HepG2 (cell line): Measurements from ENCODE around the gene BACH2. TPM values are rescaled to one million over a fixed set of nuclear protein-coding genes. Genes with fewer than 3 reads are reported as not detected.

Experiments used
- ATAC-seq: fragments of 200-7000 bp; cut with Tn5 transposase; 3 replicates; pipeline ENCODE4 v1.9.1; 2020; ENCODE audit warnings: mild to moderate bottlenecking, moderate library complexity
- BruUV-seq: library from RNA; stranded (reverse); fragments of 400-500 nt; replicated peaks from 2 replicates; lab custom pipeline; 2021; lab: Mats Ljungman, UMichigan
- CTCF ChIA-PET: fragments of 300-600 bp; formaldehyde crosslinking; extraction: SDS; loops from one replicate; lab custom pipeline; 2021; ENCODE audit warnings: low total read pairs, inconsistent platforms, low intra/inter-chr PET ratio; lab: Yijun Ruan, JAX
- POLR2A ChIA-PET: fragments of 350-600 bp; sonication (Branson Sonifier 250); formaldehyde crosslinking; loops from one replicate; lab custom pipeline; 2020; ENCODE audit warnings: antibody characterized with exemption, inconsistent platforms; lab: Yijun Ruan, JAX
- DNase-seq: peaks from one replicate; pipeline ENCODE4 v3.0.0-alpha.2; 2015; ENCODE audit warnings: low spot score
- FAIRE-seq: peaks from 3 replicates; lab custom pipeline; 2011; peaks lifted over from hg19 to GRCh38; lab: Jason Lieb, UNC
- H2AFZ ChIP-seq: one replicate; pipeline ENCODE4 v1.6.1; 2011; ENCODE audit warnings: low read length, inconsistent platforms
- H3K27ac ChIP-seq: fragments of 300-600 bp; 3 replicates; pipeline ENCODE4 v1.8.0; 2011; ENCODE audit warnings: mixed run types, mild to moderate bottlenecking, mixed read lengths, low read length, inconsistent platforms; ENCODE audit not compliant: insufficient read depth; ENCODE audit errors: extremely low read length
- H3K27me3 ChIP-seq, 2 experiments: fragments of 200-600 bp in 1 of 2; 2 replicates in 1 of 2; 3 replicates in 1 of 2; pipeline versions ENCODE4 v1.6.0 to v1.8.0; 2011; ENCODE audit warnings: low read length in 2 of 2, mild to moderate bottlenecking in 2 of 2, moderate library complexity in 2 of 2, inconsistent platforms in 1 of 2; ENCODE audit not compliant: insufficient read depth in 2 of 2, control insufficient read depth in 1 of 2
- H3K36me3 ChIP-seq, 2 experiments: fragments of 200-600 bp in 1 of 2; replicated peaks in 1 of 2; 2 replicates in 1 of 2; 3 replicates in 1 of 2; pipeline versions ENCODE4 v1.5.1 to v1.8.0; 2011; ENCODE audit warnings: low read length in 2 of 2, inconsistent platforms in 1 of 2; ENCODE audit not compliant: insufficient read depth in 2 of 2, control insufficient read depth in 1 of 2
- H3K4me1 ChIP-seq: 2 replicates; pipeline ENCODE4 v1.5.1; 2012; ENCODE audit warnings: low read length, inconsistent platforms; ENCODE audit not compliant: insufficient read depth
- H3K4me2 ChIP-seq: 2 replicates; pipeline ENCODE4 v1.6.0; 2011; ENCODE audit warnings: low read depth, low read length, inconsistent platforms
- H3K4me3 ChIP-seq, 3 experiments: fragments of 200-600 bp in 1 of 3; sonication (generic), shearing (Covaris generic) in 1 of 3; replicated peaks in 1 of 3; 2 replicates each; pipeline ENCODE4 v1.5.1; 2011 to 2016; ENCODE audit warnings: low read length in 3 of 3, inconsistent platforms in 2 of 3, low read depth in 2 of 3, mild to moderate bottlenecking in 2 of 3, control low read depth in 1 of 3, mixed read lengths in 1 of 3; ENCODE audit not compliant: insufficient read depth in 1 of 3
- H3K79me2 ChIP-seq: one replicate; pipeline ENCODE4 v1.6.1; 2011; ENCODE audit warnings: low read length, inconsistent platforms; ENCODE audit not compliant: insufficient read depth
- H3K9ac ChIP-seq: 2 replicates; pipeline ENCODE4 v1.6.0; 2011; ENCODE audit warnings: mild to moderate bottlenecking, low read depth, low read length, inconsistent platforms; ENCODE audit not compliant: insufficient read depth
- H3K9me3 ChIP-seq: 2 replicates; pipeline ENCODE4 v1.5.1; 2012; ENCODE audit warnings: mild to moderate bottlenecking, low read length
- H4K20me1 ChIP-seq: 2 replicates; pipeline ENCODE4 v1.6.0; 2011; ENCODE audit warnings: inconsistent platforms, mild to moderate bottlenecking, low read length, moderate library complexity; ENCODE audit not compliant: insufficient read depth
- CENPT ChIP-seq: sonication (generic); formaldehyde crosslinking; IDR thresholded peaks from 2 replicates; pipeline ENCODE4 v1.8.0; 2022; ENCODE audit warnings: low read depth, mild to moderate bottlenecking, moderate library complexity, missing genetic modification reagents
- MYNN ChIP-seq: sonication (generic); formaldehyde crosslinking; IDR thresholded peaks from 2 replicates; pipeline ENCODE4 v1.4.0; 2020; ENCODE audit warnings: mild to moderate bottlenecking, low read depth, missing genetic modification reagents
- PHF21A ChIP-seq: sonication (generic); formaldehyde crosslinking; IDR thresholded peaks from 2 replicates; pipeline ENCODE4 v1.5.0; 2020; ENCODE audit warnings: mild to moderate bottlenecking, missing genetic modification reagents
- PRMT3 ChIP-seq: sonication (generic); formaldehyde crosslinking; IDR thresholded peaks from 2 replicates; pipeline ENCODE4 v1.8.1; 2022; ENCODE audit warnings: low read depth, mild to moderate bottlenecking, moderate library complexity, missing genetic modification reagents, borderline replicate concordance
- RORA ChIP-seq: sonication (generic); formaldehyde crosslinking; IDR thresholded peaks from 2 replicates; pipeline ENCODE4 v1.5.0; 2020; ENCODE audit warnings: mild to moderate bottlenecking, missing genetic modification reagents, moderate library complexity
- SIN3B ChIP-seq: fragments of 150-350 bp; IDR thresholded peaks from 2 replicates; pipeline ENCODE4 v1.6.1; 2014; ENCODE audit warnings: low read length
- SMAD1 ChIP-seq: sonication (generic); formaldehyde crosslinking; IDR thresholded peaks from 2 replicates; pipeline ENCODE4 v1.4.0; 2020; ENCODE audit warnings: missing genetic modification reagents, low read depth, mild to moderate bottlenecking, borderline replicate concordance
- SMAD3 ChIP-seq: sonication (generic); formaldehyde crosslinking; IDR thresholded peaks from 2 replicates; pipeline ENCODE4 v1.4.0; 2020; ENCODE audit warnings: missing genetic modification reagents
- ZNF136 ChIP-seq: sonication (generic); formaldehyde crosslinking; IDR thresholded peaks from 2 replicates; pipeline ENCODE4 v1.8.1; 2022; ENCODE audit warnings: low read depth, mild to moderate bottlenecking, moderate library complexity, missing genetic modification reagents
- ZNF24 ChIP-seq: fragments of 450-650 bp; IDR thresholded peaks from 2 replicates; pipeline ENCODE4 v1.6.1; 2017; ENCODE audit warnings: antibody characterized with exemption, mild to moderate bottlenecking
- ZNF543 ChIP-seq: sonication (generic); formaldehyde crosslinking; IDR thresholded peaks from 2 replicates; pipeline ENCODE4 v1.4.0; 2020; ENCODE audit warnings: mild to moderate bottlenecking, missing genetic modification reagents
- ZNF598 ChIP-seq: sonication (generic); formaldehyde crosslinking; IDR thresholded peaks from 2 replicates; pipeline ENCODE4 v1.5.1; 2020; ENCODE audit warnings: mild to moderate bottlenecking, missing genetic modification reagents, borderline replicate concordance
- ZNF782 ChIP-seq: sonication (generic); formaldehyde crosslinking; IDR thresholded peaks from 2 replicates; pipeline ENCODE4 v1.4.0; 2020; ENCODE audit warnings: missing genetic modification reagents, mild to moderate bottlenecking, borderline replicate concordance
- ZNF891 ChIP-seq: sonication (generic); formaldehyde crosslinking; IDR thresholded peaks from 2 replicates; pipeline ENCODE4 v1.5.0; 2020; ENCODE audit warnings: mild to moderate bottlenecking, missing genetic modification reagents
- WGBS: methylation state at CpG from one replicate; pipeline ENCODE4 v1.1.6; 2017; ENCODE audit warnings: low lambda C conversion rate; 5-methylcytosine and 5-hydroxymethylcytosine counted together
- in situ Hi-C: cut with HindIII; loops from 2 replicates; pipeline ENCODE4 v1.10.0; 2017; ENCODE audit warnings: low pct_unique_long_range_greater_than_20kb; ENCODE audit not compliant: extremely low pct_ligation_motif_present
- intact Hi-C: fragments of 100-400 bp; cut with micrococcal nuclease; formaldehyde crosslinking; loops from one replicate; pipeline ENCODE4 v1.10.0; 2022; ENCODE audit not compliant: unreplicated experiment
- polyA plus RNA-seq, 8 experiments: library from polyadenylated mRNA; depleted of rRNA in 3 of 8; stranded (reverse) in 7 of 8; unstranded in 1 of 8; fragments of >200 nt; fragmentation: Illumina TruSeq in 4 of 8; extraction: Trizol in 4 of 8; gene quantifications; 2 replicates each; pipeline versions ENCODE4 v1.2.1 to v1.2.3, GENCODE V29; 2011 to 2016; ENCODE audit warnings: low read depth in 4 of 8, missing spikeins in 1 of 8, mixed read lengths in 1 of 8; ENCODE audit not compliant: insufficient read depth in 1 of 8
- total RNA-seq, 5 experiments: library from RNA; depleted of rRNA; stranded (reverse); fragments of >200 nt; fragmentation: Illumina TruSeq; extraction: Trizol; gene quantifications; 2 replicates each; pipeline ENCODE4 v1.2.3, GENCODE V29; 2016; ENCODE audit warnings: low read depth in 1 of 5
- TF ChIP-seq, protein P1 (sequence below): sonication (generic); formaldehyde crosslinking; IDR thresholded peaks from 2 replicates; pipeline ENCODE4 v1.5.1; 2020; ENCODE audit warnings: mild to moderate bottlenecking, missing genetic modification reagents, moderate library complexity
- TF ChIP-seq, protein P2 (sequence below): sonication (generic); formaldehyde crosslinking; IDR thresholded peaks from 2 replicates; pipeline ENCODE4 v1.4.0; 2020; ENCODE audit warnings: missing genetic modification reagents
- TF ChIP-seq, protein P3 (sequence below): sonication (generic); formaldehyde crosslinking; IDR thresholded peaks from 2 replicates; pipeline ENCODE4 v1.5.1; 2020; ENCODE audit warnings: mild to moderate bottlenecking, missing genetic modification reagents, borderline replicate concordance

BACH2 gene
- total and polyA plus RNA-seq, 2 of the 13 experiments (the other 11 are each of a cell fraction or from before 2014, with no cell fraction given), result 0.01 TPM; not detected in 1

DNA sequence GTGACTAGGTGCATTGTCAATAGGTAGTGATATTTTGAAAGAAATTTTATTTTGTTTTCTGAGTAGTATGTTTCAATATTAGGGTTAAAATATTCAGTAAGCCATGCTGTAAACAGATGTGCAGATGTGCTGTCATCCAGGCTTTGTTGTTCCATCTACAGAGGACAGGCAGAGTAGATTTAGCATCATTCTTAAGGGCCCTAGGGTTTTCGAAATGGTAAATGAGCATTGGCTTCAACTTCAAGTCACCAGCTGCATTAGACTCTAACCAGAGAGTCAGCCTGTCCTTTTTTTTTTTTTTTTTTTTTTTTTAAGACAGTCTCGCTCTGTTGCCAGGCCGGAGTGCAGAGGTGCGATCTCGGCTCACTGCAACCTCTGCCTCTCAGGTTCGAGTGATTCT is 27.1 kb upstream of the BACH2 start:
- 35% methylated on average over 6 of the region's 6 CpGs for WGBS
- H3K4me1 ChIP-seq, result no peaks in the 10 kb centered on the region
- FAIRE-seq, result no peak
- H3K27ac ChIP-seq, result no peak overlapping the region
- no peaks in the 10 kb centered on the region for H3K79me2 ChIP-seq
- H3K36me3 ChIP-seq, result no peaks in the 10 kb centered on the region
- intact Hi-C loops, result no loop called here
- H4K20me1 ChIP-seq, result no peaks in the 10 kb centered on the region
- H3K9ac ChIP-seq, result no peak overlapping the region
- no peak overlapping the region for H3K4me3 ChIP-seq
- in situ Hi-C loops, result no loop called here
- no peak overlapping the region for H2AFZ ChIP-seq
- no peak overlapping the region for H3K4me2 ChIP-seq
- no peak for DNase-seq
- H3K9me3 ChIP-seq, result no peaks in the 10 kb centered on the region
- TF ChIP-seq SIN3B (no peak), SMAD1 (CRISPR knock-in tag) (no peak), RORA (no peak), ZNF136 (no peak), ZNF891 (CRISPR knock-in tag) (no peak), MYNN (CRISPR knock-in tag) (no peak), PHF21A (CRISPR knock-in tag) (no peak), ZNF782 (CRISPR knock-in tag) (no peak), ZNF598 (CRISPR knock-in tag) (no peak), CENPT (no peak), PRMT3 (CRISPR knock-in tag) (no peak), ZNF543 (CRISPR knock-in tag) (no peak), SMAD3 (CRISPR knock-in tag) (no peak), ZNF24 (no peak)
- TF ChIP-seq, protein P1, sequence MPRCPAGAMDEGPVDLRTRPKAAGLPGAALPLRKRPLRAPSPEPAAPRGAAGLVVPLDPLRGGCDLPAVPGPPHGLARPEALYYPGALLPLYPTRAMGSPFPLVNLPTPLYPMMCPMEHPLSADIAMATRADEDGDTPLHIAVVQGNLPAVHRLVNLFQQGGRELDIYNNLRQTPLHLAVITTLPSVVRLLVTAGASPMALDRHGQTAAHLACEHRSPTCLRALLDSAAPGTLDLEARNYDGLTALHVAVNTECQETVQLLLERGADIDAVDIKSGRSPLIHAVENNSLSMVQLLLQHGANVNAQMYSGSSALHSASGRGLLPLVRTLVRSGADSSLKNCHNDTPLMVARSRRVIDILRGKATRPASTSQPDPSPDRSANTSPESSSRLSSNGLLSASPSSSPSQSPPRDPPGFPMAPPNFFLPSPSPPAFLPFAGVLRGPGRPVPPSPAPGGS (CRISPR knock-in tag), result no peak
- TF ChIP-seq, protein P2, sequence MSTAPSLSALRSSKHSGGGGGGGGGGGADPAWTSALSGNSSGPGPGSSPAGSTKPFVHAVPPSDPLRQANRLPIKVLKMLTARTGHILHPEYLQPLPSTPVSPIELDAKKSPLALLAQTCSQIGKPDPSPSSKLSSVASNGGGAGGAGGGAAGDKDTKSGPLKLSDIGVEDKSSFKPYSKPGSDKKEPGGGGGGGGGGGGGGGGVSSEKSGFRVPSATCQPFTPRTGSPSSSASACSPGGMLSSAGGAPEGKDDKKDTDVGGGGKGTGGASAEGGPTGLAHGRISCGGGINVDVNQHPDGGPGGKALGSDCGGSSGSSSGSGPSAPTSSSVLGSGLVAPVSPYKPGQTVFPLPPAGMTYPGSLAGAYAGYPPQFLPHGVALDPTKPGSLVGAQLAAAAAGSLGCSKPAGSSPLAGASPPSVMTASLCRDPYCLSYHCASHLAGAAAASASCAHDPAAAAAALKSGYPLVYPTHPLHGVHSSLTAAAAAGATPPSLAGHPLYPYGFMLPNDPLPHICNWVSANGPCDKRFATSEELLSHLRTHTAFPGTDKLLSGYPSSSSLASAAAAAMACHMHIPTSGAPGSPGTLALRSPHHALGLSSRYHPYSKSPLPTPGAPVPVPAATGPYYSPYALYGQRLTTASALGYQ (CRISPR knock-in tag), result no peak
- TF ChIP-seq, protein P3, sequence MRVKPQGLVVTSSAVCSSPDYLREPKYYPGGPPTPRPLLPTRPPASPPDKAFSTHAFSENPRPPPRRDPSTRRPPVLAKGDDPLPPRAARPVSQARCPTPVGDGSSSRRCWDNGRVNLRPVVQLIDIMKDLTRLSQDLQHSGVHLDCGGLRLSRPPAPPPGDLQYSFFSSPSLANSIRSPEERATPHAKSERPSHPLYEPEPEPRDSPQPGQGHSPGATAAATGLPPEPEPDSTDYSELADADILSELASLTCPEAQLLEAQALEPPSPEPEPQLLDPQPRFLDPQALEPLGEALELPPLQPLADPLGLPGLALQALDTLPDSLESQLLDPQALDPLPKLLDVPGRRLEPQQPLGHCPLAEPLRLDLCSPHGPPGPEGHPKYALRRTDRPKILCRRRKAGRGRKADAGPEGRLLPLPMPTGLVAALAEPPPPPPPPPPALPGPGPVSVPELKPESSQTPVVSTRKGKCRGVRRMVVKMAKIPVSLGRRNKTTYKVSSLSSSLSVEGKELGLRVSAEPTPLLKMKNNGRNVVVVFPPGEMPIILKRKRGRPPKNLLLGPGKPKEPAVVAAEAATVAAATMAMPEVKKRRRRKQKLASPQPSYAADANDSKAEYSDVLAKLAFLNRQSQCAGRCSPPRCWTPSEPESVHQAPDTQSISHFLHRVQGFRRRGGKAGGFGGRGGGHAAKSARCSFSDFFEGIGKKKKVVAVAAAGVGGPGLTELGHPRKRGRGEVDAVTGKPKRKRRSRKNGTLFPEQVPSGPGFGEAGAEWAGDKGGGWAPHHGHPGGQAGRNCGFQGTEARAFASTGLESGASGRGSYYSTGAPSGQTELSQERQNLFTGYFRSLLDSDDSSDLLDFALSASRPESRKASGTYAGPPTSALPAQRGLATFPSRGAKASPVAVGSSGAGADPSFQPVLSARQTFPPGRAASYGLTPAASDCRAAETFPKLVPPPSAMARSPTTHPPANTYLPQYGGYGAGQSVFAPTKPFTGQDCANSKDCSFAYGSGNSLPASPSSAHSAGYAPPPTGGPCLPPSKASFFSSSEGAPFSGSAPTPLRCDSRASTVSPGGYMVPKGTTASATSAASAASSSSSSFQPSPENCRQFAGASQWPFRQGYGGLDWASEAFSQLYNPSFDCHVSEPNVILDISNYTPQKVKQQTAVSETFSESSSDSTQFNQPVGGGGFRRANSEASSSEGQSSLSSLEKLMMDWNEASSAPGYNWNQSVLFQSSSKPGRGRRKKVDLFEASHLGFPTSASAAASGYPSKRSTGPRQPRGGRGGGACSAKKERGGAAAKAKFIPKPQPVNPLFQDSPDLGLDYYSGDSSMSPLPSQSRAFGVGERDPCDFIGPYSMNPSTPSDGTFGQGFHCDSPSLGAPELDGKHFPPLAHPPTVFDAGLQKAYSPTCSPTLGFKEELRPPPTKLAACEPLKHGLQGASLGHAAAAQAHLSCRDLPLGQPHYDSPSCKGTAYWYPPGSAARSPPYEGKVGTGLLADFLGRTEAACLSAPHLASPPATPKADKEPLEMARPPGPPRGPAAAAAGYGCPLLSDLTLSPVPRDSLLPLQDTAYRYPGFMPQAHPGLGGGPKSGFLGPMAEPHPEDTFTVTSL (CRISPR knock-in tag), result no peak
- ATAC-seq, result no peak
- POLR2A ChIA-PET, result no interaction called here
- H3K27me3 ChIP-seq, result no peaks in the 10 kb centered on the region
- BruUV-seq, result no TSS peak
- CTCF ChIA-PET, result no interaction called here
